Superior temporal gyrus (tissue), 1 donor: Measurements from ENCODE around the gene PRX.
A peak's percentile ranks its signal among the peaks of the same experiment; 100 is the strongest.
"Not testable (repeated sequence)": the region's sequence is repeated elsewhere in the genome, so short reads cannot be mapped to it uniquely, and the experiment has no call there.

Experiments
- DNase-seq: peaks from one replicate; pipeline ENCODE4 v3.0.0-alpha.2; 2016; ENCODE audit errors: extremely low spot score

Gene PRX

GRCh38 chr19:40441719-40442253 lies 28.6 kb upstream of the PRX start:
- DNase-seq: no peak

GRCh38 chr19:40438284-40438683 lies 25.1 kb upstream of the PRX start:
- DNase-seq: no peak

- DNase-seq: peak; percentile 81
Observed at GRCh38 chr19:40433391-40434216, 20.4 kb upstream of the PRX start.

GRCh38 chr19:40432760-40433159 lies 19.6 kb upstream of the PRX start:
- DNase-seq: not testable (repeated sequence)

- no peak for DNase-seq
Observed at GRCh38 chr19:40431698-40432097, 18.5 kb upstream of the PRX start.

DNA sequence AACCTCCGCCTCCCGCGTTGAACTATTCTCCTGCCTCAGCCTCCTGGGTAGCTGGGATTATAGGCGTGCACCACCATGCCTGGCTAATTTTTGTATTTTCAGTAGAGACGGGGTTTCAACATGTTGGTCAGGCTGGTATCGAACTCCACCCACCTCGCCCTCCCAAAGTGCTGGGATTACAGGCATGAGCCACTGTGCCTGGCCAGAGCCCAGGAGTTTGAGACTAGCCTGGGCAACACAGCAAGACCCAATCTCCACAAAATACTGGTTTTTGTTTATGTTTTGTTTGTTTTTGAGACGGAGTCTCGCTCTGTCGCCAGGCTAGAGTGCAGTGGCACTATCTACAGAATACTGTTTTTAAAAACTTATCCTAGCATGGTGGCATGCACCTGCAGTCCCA lies 17.1 kb upstream of the PRX start:
- not testable (repeated sequence) for DNase-seq

DNA sequence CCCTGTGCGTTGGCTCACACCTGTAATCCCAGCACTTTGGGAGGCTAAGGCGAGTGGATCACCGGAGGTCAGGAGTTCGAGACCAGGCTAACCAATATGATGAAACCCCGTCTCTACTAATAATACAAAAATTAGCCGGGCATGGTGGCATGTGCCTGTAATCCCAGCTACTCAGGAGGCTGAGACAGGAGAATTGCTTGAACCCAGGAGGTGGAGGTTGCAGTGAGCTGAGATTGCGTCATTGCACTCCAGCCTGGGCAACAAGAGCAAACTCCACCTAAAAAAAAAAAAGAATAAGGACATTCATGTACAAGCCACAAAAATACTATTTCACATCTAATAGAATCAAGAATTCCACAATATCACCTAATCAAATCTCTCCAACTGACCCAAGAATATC lies 15.0 kb upstream of the PRX start:
- not testable (repeated sequence) for DNase-seq

DNA sequence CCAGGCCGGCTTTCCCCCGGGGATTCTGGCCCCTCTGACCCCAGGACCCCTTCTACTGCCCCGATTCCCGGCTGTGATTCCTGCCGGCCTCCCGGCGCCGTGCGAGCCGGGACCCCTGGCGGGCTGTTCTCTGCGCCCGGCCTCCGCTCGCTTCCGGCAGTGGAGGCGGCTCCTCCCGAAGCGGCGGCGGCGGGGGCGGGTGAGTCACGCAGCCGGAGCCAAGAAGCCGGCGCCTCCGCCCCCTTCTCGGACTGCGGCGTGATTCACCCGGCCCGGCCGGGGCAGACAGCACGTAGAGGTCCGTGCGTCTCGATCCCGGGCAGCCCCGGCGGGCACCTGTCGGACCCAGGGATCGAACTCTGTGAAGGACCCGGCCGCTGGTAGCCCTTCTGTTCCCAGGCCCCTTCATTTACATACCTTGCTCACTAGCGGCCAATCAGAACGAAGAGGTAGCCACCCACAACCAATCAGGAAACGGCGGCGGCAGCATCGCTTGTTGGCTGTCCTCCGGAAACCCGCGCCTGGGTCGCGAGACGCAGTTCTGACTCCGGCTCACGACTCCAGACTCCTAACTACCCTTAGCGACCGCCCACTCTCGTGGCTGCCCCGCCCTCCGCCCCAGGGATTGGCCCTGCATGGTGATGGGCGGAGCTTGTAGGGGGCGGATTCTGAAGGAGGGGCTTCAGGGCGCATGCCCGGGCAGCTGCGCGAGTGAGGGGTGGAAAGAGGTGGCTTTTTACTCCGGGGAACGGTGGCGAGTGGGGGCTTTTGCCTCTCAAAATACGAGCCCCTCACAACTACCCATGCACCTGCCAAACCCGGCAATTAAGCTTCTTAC lies 12.5 kb upstream of the PRX start, which contains the start of gene SERTAD1:
SERTAD1 (minus strand) TSS at position 543 of the 838 bp plus-strand sequence. CDS start 2,446 bp downstream, outside the sequence.
- DNase-seq: peak; percentile 100

GRCh38 chr19:40424637-40425449 lies 11.7 kb upstream of the PRX start:
- peak; percentile 26 for DNase-seq

DNA sequence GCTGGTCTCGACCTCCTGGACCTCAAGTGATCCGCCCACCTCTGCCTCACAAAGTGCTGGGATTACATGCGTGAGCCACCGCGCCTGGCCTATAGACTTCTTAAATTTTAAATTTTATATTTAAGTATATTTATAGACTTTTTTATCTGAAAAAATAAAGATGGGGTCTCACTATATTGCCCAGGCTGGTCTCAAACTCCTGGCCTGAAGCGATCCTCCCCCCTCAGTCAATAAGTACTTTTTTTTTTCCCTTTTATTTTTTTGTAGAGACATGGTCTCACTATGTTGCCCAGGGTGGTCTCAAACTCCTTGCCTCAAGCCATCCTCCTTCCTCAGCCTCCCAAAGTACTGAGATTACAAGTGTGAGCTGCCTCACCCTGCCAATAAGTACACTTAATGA lies 10.8 kb upstream of the PRX start:
- no peak for DNase-seq

DNA sequence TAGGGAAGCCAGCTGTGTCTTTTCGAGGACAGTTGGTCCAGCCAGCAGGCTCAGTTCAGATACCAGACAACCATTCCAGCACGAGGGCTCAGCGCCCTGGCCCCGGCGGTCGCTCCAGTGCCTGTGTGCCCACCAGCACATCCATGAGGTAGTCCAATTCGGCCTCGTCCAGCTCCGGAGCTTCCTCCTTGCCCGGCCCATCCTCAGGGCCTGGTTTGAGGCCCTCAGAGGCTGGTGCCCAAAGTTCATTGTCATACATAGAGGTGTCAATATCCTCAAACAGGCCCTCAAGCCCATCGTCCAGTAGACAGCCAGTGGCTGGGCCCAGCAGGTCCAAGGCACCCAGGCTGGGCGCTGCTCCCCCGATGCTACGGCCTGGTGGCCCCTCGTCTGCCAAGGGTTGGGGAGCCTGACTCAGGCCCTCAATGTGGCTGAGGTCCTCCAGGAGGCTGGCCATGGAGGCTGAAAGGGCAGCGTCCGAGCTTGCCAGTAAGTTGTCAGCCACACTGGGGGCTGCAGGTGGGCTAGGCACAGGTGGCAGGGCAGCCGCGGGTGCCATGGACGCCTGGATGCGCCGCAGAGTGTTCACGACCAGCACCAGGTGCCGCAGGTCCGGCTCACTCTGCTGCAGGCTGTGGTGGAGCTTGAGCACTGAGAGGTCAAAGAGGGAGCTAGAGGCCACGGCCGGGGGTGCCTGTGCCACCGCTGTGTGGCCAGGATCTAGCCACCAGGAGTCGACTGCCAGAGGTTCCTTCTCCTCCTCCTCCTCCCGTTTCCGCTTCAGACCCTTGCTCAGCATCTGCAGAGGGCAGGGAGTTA lies 9.8 kb upstream of the PRX start:
- DNase-seq: no peak

DNA sequence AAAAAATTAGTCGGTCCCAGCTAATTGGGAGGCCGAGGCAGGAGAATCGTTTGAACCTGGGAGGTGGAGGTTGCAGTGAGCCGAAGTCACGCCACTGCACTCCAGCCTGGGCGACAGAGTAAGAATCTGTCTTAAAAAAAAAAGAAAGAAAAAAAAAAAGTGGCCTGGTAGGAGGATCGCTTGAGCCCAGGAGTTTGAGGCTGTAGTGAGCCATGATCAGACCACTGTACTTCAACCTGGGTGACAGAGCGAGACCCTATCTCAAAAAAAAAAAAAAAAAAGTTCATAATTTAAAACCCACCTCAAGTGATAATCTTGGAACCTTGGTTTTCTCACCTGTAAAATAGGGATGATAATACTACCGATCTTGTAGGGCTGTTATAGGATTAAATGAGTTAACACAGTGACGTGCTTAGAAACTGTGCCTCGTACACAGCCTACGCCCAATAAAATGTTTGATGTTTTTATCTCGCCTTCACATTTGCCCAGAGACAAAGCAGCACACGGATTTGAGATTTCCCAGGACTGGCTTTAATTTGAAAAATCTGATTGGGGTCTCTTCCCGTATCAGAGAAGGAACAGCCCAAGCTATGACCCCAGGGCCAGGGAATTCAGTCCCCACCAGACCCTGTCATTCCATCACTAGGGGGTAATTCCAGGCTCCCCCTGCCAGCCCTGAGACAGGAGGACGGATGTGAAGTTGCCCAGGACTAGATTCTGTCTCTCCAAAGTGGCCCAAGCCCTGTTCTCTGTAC lies 9.0 kb upstream of the PRX start:
- DNase-seq: no peak

GRCh38 chr19:40420766-40421765 lies 7.9 kb upstream of the PRX start:
- DNase-seq: peak; percentile 85

GRCh38 chr19:40420451-40420765 lies 7.2 kb upstream of the PRX start:
- DNase-seq: no peak

- DNase-seq: no peak
Observed at GRCh38 chr19:40419780-40420179, 6.6 kb upstream of the PRX start.

- DNase-seq: no peak
Observed at GRCh38 chr19:40419066-40419612, 6.0 kb upstream of the PRX start.

DNA sequence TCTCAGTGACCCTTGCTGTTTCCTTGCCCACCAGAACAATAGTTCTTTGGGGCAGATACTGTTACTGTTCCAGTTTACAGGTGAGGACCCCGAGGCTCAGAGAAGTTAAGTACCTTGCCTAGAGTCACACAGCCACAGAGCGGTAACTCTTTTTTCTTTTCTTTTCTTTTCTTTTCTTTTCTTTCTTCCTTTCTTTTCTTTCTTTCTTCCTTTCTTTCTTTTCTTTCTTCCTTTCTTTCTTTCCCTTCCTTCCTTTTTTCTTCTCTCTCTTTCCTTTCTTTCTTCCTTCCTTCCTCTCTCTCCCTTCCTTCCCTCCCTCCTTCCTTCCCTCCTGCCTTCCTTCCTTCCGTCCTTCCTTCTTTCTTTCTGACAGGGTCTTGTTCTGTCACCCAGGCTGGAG lies 4.9 kb upstream of the PRX start:
- DNase-seq: no peak

GRCh38 chr19:40417643-40417981 lies 4.4 kb upstream of the PRX start:
- no peak for DNase-seq
